Measurements from ENCODE around the gene ZNF503.

ZNF503 gene

DNA sequence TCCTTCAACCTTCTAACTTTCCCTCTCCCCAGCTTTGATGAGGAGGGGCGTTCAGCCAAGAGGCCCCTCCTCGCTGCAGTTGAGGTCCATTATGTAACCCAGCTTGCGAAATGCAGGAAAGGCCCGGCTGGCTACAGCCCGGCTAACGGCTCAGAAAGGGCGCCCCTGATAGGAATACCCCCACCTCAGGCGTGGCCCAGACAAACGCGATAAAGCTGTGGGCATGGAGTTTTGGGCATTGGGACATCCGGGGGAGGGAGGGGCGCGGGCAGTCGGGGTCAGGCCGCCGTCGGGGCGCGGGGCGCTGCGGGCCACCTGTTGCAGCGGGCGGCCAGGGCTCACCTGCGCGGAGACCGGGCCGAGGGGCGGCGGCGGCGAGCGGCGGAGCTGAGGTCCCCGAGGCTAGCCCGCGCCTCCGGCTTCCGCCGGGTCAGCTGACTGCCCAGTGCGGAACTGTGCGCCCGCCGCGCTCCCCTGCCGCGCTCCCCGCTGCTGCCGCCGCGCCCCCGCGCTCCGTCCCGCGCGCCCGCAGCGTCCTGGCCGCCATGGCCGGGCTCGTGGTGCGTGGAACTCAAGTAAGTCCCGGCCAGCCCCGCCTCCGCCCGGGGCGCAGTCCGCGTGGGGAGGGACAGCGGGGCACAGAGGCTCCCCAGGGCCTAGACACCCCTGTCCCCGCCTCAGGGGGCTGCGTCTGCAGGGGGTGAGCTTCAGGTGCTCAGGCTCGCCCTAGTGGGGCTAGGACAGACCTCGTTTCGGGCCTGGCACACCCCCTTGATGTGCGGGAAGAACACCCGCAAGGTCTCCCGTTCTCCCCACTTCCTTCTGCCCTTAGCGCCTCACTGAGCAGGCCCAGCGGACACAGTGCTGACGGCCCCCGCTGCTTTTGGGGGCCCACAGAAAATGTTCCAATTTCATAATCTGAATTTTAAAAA lies 29.9 kb upstream of the ZNF503 start, which contains the start of gene LRMDA:
Gene LRMDA (plus strand): TSS at position 445 of the 932 bp plus-strand sequence.
- no peak for DNase-seq

DNA sequence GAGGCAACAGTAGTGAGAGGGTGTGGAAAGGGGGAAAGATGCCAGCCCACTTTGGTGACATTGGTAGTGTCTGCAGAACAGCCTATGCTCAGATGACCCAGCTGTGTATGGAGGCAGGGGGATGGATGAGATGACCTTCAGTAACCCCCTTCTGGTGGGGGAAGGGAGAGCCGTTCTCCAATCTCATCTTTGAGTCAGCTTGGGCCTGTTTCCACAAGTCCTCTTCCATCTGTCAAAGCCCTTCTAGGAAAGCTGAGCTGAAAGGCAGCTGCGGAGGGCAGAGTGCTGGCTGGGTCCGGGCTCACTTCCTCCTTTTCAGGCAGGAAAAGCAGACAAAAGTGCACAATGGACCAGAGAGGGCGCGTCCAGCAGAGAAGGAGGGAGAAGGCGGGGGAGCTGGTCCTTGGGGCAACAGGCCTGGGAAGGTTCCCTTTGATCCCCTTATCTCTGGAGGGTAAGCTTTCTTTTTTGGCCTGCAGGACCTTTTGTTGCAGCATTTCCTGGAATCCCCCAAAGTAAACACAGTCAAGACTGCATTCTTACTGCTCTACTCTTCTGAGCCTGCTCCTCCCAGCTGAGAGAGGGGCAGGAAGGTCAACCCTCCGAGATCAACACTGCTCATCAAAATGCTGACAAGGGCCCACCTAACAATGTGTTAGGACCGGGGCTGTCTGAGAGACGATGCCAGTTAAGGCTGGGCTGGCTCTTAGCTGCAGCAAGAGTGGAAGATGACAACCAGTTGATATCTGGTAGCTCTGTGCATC lies 28.6 kb upstream of the ZNF503 start:
- DNase-seq: no peak

DNA sequence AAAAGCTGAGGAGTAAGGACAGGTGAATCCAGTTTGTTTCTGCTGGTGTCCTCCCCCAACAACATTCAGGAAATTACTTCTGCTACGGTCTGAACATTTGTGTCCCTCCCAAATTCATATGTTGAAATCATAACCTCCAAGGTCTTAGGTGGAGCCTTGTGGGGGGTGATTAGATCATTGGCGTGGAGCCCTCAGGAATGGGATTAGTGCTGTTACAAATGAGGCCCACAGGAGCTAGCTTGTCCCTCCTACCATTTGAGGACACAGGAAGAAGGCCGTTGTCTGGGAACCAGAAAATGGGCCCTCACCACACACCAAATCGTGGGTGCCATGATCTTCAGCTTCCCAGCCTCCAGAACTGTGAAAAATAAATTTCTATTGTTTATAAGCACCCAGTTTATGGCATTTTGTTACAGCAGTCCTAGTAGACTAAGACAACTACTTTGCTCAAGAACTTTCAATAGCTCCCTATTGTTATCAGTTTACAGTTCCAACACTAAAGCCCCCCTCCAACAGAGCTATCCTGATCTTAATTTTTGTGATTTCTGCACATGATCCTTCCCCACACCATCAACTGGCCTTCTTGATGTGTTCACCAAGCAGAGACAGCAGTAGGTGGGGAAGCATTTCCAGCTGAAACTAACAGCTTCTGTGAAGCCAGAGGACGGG lies 27.7 kb upstream of the ZNF503 start:
- DNase-seq: no peak

DNA sequence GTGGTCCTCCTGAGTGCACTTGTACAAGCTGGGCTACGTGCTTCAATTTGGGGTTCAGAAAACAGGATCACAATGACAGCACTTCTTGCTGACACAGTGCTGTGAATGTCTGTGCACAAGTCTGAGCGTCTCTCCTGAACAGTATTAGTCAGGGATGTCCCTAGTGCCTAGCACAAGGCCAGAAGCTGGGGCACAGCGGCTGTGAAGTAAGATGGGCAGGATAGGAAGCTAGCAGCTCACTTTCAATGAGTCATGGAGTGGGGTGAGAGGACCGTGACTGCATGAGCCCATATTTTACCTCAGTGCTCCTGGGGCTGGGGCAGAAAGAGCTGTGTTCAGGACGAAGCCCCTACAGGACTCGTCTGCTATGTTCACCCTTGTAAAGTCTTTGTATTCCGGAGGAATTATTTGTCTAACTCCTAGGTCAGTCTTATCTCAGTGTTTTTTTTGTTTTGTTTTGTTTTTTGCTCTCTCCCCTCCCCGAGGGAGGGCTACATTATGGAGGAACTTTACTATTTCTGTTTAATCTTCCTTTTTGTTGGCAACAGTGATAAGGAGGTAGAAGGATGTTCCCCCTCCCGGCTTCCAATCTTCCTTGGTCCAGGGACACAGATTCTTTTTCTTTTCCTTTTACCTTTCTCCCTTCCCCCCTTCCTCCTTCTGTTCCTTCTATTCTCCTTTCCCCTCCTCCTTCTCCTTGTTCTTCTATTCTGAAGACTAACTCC lies 27.0 kb upstream of the ZNF503 start:
- DNase-seq: no peak

DNA sequence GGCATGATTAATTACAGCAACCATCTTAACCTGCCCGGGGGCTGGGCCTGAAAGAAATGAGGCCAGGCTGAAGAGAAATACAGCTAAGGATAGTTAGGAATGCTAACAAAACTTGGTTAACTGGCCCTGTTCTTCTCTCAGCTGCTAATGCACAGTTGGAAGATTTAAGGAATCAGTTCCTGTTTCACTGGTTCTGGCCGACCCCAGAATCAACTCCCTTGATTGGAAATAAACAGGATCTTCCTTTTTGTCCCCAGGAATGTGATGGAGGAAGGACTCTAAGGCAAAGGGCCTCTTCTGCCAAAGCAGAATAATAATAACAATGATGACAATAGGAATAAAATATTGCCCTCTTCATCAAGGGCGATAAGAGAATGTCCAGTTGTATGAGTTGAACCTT lies 26.4 kb upstream of the ZNF503 start:
- no peak for DNase-seq

DNA sequence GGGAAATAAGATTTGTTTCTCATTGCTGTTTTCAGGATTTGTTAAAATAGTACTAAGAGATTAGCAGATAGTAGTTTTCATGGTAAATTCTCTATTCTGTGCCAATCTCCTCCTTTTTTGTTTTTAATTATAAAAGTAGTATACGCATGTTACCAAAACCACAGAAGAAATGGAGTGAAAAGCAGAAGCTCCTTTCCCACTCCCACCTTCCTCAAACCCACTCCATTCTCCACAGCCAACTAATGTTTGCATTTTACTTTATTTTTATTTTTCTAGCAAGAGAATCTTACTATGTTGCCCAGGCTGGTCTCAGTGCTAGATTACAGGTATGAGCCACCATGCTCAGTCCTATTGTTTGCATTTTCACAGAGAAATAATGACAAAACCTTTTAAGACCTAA lies 25.3 kb upstream of the ZNF503 start:
- DNase-seq: no peak

DNA sequence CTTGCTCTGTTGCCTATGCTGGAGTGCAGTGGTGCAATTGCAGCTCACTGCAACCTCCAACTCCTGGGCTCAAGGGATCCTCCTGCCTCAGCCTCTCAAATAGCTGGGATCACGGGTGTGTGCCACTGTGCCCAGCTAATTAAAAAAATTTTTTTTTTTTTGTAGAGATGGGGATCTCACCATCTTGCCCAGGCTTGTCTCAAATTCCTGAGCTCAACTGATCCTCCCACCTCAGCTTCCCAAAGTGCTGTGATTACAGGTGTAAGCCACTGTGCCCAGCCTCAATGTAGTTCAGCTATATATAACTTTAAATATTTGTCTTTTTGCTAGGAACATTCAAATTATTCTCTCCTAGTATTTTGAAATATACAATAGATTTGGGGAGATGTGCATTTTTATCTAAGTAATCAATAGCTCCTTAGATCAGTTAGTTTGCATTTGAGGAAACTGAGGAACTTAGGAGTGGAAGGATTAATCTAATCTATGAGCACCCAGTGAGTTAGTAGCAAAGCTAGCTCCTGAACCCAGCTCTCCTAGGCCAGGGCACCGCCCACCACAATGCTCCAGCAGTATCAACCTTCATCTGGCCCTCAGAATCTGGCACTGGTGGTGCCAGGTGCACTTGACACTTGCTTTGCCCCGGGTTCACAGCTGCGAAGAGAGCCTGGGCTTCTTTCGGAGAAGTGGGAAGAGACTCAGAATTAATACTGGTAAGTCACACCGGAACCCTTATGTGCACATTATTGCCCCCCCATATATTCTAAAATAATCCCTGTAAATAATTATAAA lies 23.9 kb upstream of the ZNF503 start:
- DNase-seq: no peak

DNA sequence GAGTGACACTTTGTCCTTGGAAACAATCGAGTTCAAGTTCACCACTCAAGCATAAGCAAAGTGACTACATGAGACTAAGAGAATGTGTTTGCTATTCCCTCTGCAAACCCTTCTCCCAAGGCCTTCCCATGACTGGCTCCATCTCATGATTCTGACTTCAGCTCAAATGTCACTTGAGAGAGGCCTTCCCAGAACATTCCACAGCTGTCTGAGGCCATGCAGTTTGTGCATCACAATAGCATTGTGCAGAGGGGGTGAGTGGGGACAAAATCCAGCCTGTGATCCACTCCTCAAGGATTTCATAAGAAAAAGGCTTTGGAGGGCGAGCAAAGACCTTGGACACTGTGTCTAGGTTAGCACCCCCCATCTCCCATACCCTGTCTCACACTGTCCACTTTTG lies 23.0 kb upstream of the ZNF503 start:
- no peak for DNase-seq

DNA sequence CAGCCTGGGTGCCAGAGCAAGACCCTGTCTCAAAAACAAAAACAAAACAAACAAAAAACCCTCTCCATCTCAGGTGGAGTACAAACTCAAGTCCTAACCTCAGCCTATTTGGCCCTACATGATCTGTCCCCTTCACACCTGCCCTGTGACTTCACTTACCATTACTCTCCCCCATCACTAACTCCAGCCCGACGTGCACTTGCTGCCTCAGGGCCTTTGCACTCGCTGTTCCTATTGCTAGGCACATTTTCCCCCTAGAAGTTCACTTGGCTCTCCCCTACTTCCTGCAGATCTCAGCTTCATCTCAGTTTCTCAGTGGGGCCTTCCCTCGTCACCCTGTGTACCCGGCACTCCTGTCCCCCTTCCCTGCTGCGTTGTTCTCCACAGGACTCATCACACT lies 21.3 kb upstream of the ZNF503 start:
- no peak for DNase-seq

DNA sequence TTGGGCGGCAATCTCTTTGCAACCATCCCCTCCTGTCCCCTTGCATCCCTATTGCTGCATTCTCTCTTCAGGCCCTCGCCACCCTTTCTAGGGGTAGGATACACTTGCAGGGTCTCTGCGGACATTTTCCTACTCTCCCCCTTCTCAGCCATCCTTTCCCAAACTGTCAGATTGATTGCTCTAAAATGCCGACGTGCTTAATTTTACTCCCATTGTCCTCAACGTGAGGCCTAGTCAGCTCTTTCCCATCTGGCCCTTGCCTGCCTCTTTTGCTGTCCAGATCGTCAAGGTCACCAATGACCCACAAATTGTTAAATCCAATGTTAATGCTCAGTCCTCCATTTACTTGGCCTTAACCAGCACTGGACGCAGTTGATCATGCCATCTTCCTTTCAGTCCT lies 17.1 kb upstream of the ZNF503 start:
- DNase-seq: no peak

DNA sequence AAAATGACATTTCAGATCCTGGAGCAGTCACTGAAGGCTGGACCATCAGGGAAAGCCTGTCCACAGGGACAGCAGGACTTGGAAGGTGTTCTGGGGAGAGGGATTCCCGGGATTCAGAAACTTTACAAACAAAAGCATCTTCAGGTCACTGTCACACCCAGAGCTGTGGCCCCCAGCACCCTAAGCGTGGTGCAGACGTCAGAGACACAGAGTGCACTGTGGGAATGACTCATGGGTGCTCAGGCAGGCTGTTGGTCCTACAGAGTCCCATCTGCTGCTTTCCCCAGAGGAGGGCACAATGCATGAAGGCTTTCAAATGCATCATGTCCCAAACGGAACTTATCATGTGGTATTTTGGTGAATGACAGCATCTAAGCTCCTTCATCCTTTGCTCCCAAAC lies 16.7 kb upstream of the ZNF503 start:
- no peak for DNase-seq

DNA sequence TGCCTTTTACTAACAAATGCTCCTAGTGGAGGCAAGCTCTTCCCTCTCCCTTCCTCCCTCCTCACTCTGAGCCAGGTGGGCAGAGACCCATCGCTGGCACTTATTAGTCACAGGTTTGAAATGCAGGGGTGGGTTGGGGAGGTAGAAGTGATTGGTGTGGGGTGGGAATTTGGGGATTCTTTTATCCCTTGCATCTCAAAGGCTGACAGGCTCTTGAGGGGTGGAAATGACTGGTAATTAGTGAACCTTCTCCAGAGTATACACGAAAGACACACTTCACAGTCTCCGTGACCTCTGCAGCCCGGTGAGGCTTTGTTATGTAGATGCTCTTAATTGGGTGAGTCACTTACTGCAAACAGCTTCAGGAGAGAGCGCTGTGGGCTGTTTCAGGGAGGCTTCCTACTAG lies 16.0 kb upstream of the ZNF503 start:
- no peak for DNase-seq

DNA sequence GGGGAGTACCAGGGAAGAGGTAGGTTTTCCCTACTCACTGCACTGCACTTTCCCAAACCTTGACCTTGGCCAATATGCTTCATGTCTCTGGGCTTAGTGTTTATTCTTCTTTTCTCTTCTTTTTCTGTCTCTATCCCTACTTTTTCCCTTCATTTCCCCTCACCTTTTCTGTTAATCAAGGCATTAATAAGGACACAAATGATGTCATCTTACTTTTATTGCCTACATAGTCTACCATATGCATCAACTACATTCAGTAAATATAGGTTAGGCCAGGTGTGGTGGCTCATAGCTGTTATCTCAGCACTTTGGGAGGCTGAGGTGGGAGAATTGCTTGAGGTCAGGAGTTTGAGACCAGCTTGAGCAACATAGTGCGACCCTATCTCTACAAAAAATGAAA lies 13.0 kb upstream of the ZNF503 start:
- no peak for DNase-seq

DNA sequence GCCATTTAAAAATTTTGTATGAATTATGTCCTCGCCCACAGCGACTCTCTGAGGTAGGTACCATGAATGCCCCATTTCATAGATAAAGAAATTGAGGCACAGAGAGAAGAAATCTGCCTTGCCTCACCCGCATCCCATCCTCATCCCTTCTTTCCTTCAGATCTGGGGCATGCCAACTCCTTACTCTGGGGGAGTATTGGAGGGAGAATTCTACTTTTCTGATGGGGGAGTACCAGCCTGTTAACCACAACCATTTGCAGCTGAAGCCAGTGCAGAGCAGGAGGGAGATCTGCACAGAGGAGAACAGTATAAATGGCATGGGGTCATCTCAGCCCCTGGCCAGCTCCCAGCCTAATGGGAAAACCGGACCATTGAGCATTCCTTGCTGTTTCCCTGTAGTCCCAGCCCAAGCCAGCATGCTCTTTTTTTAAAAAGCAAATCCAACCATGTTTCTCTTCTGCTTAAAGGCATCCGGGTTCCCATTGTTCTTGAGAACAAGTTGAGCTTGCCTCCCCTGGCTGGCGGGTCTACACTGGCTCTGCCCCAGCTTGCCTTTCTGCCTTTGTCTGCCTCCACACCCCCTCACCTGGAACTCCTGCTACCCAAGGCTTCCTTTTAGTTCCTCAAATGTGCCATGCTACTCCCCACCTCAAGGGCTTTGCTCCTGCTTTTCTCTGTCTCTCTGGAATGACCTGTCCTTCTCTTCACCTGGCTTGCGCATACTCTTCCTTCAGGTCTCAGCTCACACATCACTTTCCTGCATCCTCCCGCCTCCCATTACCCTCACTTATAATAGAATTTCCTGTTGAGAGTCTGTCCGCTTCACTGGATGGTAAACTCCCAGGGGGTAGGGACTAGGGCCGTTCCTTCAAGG lies 8.8 kb upstream of the ZNF503 start:
- no peak for DNase-seq

DNA sequence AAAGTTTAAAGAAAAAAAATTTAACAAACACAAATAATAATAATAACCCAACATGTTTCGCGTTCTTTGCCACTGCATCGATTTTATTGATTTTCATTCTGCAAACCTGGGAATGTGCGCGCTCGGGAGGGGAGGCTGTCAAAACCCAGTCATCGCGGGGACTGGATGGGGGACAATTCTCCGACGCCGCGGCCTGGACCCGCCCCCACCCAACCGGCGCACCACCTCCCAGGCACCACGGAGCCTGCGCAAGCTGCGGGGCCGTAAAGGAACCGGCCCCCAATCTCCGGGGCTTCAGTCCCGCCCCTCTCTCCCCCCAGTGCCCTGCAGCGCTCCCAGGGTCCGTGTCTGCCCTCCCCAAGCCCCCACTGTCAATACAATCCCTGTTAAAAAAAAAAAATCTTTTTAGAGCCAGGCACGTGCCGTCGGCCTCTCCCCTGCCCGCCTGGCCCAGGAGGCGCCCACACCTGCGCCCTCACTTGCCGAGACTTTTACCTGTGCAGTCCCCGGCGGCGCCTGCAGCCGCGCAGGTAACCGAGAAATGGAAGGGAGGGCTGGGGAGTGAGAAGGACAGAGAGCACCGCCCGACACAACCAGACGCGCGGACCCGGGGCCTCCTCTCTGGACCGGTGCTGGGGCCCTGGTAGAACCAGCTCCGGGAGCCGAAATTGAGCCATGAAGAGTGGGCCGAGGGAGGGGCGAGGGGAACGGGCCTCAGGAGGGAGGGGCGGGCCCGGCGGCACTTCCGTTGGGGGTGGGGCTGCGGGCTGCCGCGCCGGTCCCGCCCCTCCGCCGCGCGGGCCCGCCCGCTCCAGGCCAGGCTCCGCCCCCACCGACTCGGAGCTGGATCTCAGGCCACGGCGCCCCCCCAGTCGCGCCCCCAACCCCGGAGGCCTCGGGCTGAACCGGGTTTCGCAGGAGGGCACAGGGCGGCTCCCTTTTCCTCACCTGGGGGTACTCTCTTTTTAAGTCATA lies 7.6 kb upstream of the ZNF503 start:
- DNase-seq: no peak

DNA sequence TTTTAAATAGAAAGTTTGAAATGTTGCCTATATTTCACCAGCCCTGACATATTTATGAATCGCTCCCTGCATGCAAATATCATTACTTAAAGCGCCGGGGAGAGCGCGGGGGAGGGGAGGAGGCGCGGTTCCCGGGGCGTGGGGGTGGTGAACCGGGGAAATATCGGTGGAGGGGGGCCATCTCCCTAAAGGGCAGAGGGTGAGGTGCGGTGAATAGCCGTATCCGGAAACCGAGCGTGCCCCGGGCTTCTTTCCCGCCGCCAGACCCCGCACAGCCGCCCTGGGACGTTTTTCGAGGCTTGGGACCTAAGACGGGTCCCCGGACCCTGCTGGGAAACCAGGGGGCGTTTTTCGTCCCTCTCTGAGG lies 6.9 kb upstream of the ZNF503 start:
- DNase-seq: no peak

DNA sequence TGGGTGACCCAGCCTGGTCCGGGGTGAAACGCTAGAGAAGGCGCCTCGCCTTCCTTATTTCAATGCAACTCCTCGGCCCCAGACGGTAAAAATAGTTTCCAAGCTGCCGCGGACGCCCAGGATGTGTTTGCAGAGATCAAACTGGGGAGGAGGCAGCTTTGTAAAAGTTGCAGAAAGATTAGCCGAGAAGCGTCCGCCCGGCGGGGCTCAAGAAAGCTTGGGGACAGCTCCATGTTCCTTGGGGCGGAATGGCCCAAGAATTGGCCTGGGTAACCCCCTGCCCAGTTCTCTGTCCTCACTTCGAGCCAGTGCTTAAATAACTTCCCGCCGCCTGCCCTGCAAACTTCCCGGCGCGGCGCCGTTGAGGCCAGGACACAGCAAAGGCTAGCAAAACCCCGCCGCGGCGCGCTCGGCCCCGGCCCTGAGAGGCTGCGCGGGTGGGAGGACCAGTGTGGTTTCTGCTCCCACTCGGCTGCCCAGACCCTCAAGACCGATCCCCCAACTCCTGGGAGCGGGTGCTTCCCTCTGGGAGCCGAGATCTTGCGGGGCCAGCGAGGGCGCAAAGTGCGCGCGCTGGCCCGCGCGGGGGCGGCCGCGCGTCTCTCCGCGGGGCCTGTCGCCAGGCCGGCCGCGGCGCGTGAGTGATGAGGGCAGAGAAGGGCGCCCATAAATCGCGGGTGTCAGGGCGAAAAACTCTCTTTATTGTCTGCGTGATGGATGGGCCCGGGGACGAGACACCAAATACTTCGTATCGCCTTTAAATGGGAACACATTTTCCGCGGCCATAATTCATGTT lies 6.3 kb upstream of the ZNF503 start:
- no peak for DNase-seq

DNA sequence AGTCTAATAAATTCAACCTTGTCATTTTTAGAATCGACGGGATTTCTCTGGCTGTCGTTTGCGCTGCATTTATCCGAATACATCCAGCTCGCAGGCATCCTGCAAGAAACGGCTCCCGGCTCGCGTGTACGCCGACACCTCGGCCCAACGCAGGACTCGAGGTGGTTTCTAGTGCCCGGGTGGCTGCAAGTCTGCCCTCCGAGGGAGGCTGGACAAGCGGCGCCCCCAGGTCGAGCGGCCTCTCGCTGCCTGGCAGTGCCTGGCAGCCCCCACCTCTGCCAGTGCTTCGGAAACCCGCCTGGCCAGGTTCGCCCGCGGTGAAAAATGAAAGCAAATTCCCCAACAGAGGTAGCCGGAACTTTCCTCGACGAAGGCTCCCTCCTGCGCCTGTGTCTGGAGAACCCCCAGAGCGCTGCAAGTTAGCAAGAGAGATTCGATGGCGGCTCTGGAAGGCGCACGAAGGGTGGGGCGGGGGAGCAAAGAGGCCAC lies 5.7 kb upstream of the ZNF503 start:
- no peak for DNase-seq

Data from HCEC 1CT (cell line).